A673 (cell line): ENCODE results near the gene UBA7.

ENCODE experiments used
- EZH2 ChIP-seq: fragments of 200-600 bp; sonication (generic); IDR thresholded peaks from 2 replicates; pipeline ENCODE4 v1.6.1; 2017; ENCODE audit warnings: borderline replicate concordance, low read depth, mild to moderate bottlenecking, mixed read lengths, antibody characterized with exemption, low read length; ENCODE audit not compliant: poor library complexity, severe bottlenecking
- TF ChIP-seq, protein P1 (sequence below): fragments of 300-800, 200-600 bp; sonication (generic); conservative IDR thresholded peaks from 2 replicates; pipeline ENCODE4 v1.5.1; 2017; ENCODE audit warnings: low read depth, mild to moderate bottlenecking, antibody characterized with exemption, low read length, moderate library complexity, mixed read lengths

DNA sequence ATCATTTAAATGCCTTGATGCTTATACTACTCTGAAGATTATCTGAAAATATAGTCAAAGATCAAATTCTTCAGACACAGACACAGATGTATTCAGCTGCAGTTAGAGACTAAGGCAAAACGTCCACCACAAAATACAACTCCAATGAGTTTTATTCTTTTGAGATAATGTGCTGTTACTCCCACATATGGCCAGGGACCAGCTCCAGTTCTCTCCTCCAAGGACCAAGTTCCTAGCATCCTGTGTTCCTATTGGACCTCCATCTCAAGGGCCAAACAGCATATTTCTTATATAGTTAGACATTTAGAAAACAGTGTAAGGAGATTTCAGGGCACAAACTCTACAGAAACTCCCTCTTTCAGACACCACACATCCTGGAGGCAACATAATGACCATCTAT lies 54.5 kb downstream of the UBA7 start:
- TF ChIP-seq, protein P1, sequence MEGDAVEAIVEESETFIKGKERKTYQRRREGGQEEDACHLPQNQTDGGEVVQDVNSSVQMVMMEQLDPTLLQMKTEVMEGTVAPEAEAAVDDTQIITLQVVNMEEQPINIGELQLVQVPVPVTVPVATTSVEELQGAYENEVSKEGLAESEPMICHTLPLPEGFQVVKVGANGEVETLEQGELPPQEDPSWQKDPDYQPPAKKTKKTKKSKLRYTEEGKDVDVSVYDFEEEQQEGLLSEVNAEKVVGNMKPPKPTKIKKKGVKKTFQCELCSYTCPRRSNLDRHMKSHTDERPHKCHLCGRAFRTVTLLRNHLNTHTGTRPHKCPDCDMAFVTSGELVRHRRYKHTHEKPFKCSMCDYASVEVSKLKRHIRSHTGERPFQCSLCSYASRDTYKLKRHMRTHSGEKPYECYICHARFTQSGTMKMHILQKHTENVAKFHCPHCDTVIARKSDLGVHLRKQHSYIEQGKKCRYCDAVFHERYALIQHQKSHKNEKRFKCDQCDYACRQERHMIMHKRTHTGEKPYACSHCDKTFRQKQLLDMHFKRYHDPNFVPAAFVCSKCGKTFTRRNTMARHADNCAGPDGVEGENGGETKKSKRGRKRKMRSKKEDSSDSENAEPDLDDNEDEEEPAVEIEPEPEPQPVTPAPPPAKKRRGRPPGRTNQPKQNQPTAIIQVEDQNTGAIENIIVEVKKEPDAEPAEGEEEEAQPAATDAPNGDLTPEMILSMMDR = no peak
- no peak for TF ChIP-seq EZH2
